NT2/D1 (cell line): ENCODE data around the gene RNF169.

ENCODE experiments used
- SUZ12 ChIP-seq: IDR thresholded peaks from 2 replicates; pipeline ENCODE4 v1.6.1; 2011; ENCODE audit not compliant: insufficient read length, insufficient read depth; ENCODE audit errors: extremely low read depth
- YY1 ChIP-seq: IDR thresholded peaks from 2 replicates; pipeline ENCODE4 v1.6.1; 2011; ENCODE audit not compliant: insufficient read length, insufficient read depth
- ZNF274 ChIP-seq: IDR thresholded peaks from 2 replicates; pipeline ENCODE4 v1.6.1; 2011; ENCODE audit warnings: mild to moderate bottlenecking, low read depth, low read length

DNA sequence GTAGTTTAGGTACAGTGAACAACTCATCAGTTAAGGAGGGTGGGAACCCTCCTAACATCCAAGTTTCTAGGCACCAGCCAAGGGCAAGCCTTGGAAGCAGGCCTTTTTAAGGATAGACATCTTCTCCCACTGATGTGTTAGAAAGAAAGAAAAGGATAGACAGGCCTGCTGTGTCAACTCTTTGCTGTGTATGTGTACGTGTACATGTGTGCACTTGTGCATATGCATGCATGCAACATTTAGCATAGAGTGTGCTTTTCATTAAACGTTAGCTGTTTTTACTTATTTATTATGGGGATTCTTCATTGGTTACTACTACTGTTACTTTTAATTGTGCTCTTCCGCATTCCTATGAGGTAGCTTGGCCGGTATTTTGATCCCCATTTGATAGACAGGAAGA lies 36.1 kb downstream of the RNF169 start:
- no peak for TF ChIP-seq YY1
- TF ChIP-seq ZNF274, result no peak
- no peak for TF ChIP-seq SUZ12
